PC-3 (cell line): ENCODE results near the gene MDFIC2. TPM values are rescaled to one million over a fixed set of nuclear protein-coding genes. Genes with fewer than 3 reads are reported as not detected.

Experiments
- ATAC-seq: fragments of 200-7000 bp; cut with Tn5 transposase; 2 replicates; pipeline ENCODE4 v1.9.1; 2020; ENCODE audit warnings: mild to moderate bottlenecking, moderate library complexity
- BruUV-seq: library from RNA; stranded (reverse); fragments of 400-500 nt; replicated peaks from 2 replicates; lab custom pipeline; 2021; lab: Mats Ljungman, UMichigan
- CTCF ChIA-PET: fragments of 300-600 bp; sonication (Branson Sonifier 250); formaldehyde crosslinking; loops from one replicate; lab custom pipeline; 2022; ENCODE audit warnings: antibody characterized with exemption; lab: Charles Lee
- POLR2A ChIA-PET: fragments of 300-600 bp; sonication (Branson Sonifier 250); formaldehyde crosslinking; loops from one replicate; lab custom pipeline; 2022; ENCODE audit warnings: antibody characterized with exemption; ENCODE audit not compliant: unreplicated experiment; lab: Charles Lee
- DNase-seq: peaks from one replicate; pipeline ENCODE4 v3.0.0-alpha.2; 2015
- H2AFZ ChIP-seq: fragments of 300-600 bp; sonication (generic); 2 replicates; pipeline ENCODE4 v1.6.0; 2016; ENCODE audit warnings: antibody characterized with exemption, low read length
- H3F3A ChIP-seq: fragments of 300-600 bp; sonication (generic); one replicate; pipeline ENCODE4 v1.6.0; 2017; ENCODE audit warnings: antibody characterized with exemption, low read length, control low read depth, mild to moderate bottlenecking; ENCODE audit not compliant: unreplicated experiment
- H3K27ac ChIP-seq: fragments of 300-600 bp; sonication (generic); 2 replicates; pipeline ENCODE4 v1.5.1; 2016; ENCODE audit warnings: mild to moderate bottlenecking, low read length
- H3K27me3 ChIP-seq: fragments of 300-600 bp; sonication (generic); 2 replicates; pipeline ENCODE4 v1.6.1; 2016; ENCODE audit warnings: low read length, mixed read lengths
- H3K36me3 ChIP-seq: fragments of 300-600 bp; sonication (generic); 2 replicates; pipeline ENCODE4 v1.6.1; 2016; ENCODE audit warnings: low read depth, mixed run types, low read length, mixed read lengths
- H3K4me1 ChIP-seq: fragments of 300-600 bp; sonication (generic); 2 replicates; pipeline ENCODE4 v1.5.1; 2016; ENCODE audit warnings: low read length; ENCODE audit not compliant: insufficient read depth
- H3K4me2 ChIP-seq: fragments of 300-600 bp; sonication (generic); 2 replicates; pipeline ENCODE4 v1.6.0; 2016; ENCODE audit warnings: low read length
- H3K4me3 ChIP-seq: fragments of 300-600 bp; sonication (generic); 2 replicates; pipeline ENCODE4 v1.5.1; 2016; ENCODE audit warnings: mild to moderate bottlenecking, low read length, mixed read lengths
- H3K79me2 ChIP-seq: fragments of 300-600 bp; sonication (generic); 2 replicates; pipeline ENCODE4 v1.6.1; 2017; ENCODE audit warnings: low read length, mixed read lengths
- H3K9ac ChIP-seq: fragments of 300-600 bp; sonication (generic); 2 replicates; pipeline ENCODE4 v1.6.0; 2016; ENCODE audit warnings: mild to moderate bottlenecking, low read length
- H3K9me2 ChIP-seq: fragments of 300-600 bp; sonication (generic); replicated peaks from 2 replicates; pipeline ENCODE4 v1.6.1; 2016; ENCODE audit warnings: mixed run types, low read length, mixed read lengths
- H3K9me3 ChIP-seq: fragments of 300-600 bp; sonication (generic); 2 replicates; pipeline ENCODE4 v1.6.1; 2016; ENCODE audit warnings: low read length, mixed read lengths
- H4K20me1 ChIP-seq: fragments of 300-600 bp; sonication (generic); 2 replicates; pipeline ENCODE4 v1.6.1; 2016; ENCODE audit warnings: low read length, mixed read lengths
- EZH2 ChIP-seq: fragments of 300-600 bp; sonication (generic); IDR thresholded peaks from one replicate; pipeline ENCODE4 v1.6.1; 2017; ENCODE audit warnings: antibody characterized with exemption, mild to moderate bottlenecking, low read length; ENCODE audit not compliant: unreplicated experiment
- EZH2phosphoT487 ChIP-seq: fragments of 300-600 bp; sonication (generic); IDR thresholded peaks from 2 replicates; pipeline ENCODE4 v1.6.1; 2018; ENCODE audit warnings: mild to moderate bottlenecking, antibody characterized with exemption, low read length, borderline replicate concordance
- intact Hi-C: fragments of 100-400 bp; cut with micrococcal nuclease; formaldehyde crosslinking; loops from 2 replicates; pipeline ENCODE4 v1.9.0; 2023
- total RNA-seq: library from RNA; depleted of rRNA; stranded (reverse); fragments of >200 nt; gene quantifications from 2 replicates; pipeline ENCODE4 v1.2.3, GENCODE V29; 2014
- TF ChIP-seq, protein P1 (sequence below): fragments of 300-600 bp; sonication (generic); conservative IDR thresholded peaks from 2 replicates; pipeline ENCODE4 v1.5.1; 2017; ENCODE audit warnings: antibody characterized with exemption, low read depth, mild to moderate bottlenecking, low read length

MDFIC2 gene
- total RNA-seq, 1 experiment from 2014 or later, result not detected

DNA sequence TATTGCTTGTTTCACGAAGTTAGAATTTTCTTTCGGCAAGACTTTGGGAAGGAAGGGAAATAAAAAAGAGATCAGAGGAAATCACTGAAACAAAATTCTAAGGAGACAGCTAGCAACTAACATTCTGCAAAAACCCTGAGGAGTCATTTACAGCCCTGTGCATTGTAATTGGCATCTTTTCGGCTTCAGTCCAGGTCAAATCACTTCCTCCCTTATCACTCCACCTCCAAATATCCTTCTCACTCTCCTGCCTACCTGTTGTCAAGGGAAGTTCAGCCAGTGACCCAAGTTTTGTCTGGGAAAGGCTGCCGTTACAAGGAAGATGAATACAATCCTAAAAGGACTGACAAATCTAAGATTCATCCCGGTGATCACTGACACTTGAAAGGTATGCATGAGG lies 39.6 kb downstream of the MDFIC2 start:
- ChIA-PET CTCF (no interaction called here), POLR2A (no interaction called here)
- Histone ChIP-seq H3K27me3 (no peaks in the 10 kb centered on the region), H3K4me3 (no peak overlapping the region), H2AFZ (no peak overlapping the region), H3K4me1 (no peaks in the 10 kb centered on the region), H3F3A (no peaks in the 10 kb centered on the region), H3K9me2 (no peaks in the 10 kb centered on the region), H3K9me3 (no peaks in the 10 kb centered on the region), H3K36me3 (no peaks in the 10 kb centered on the region), H3K4me2 (no peak overlapping the region), H3K27ac (no peak overlapping the region), H4K20me1 (no peaks in the 10 kb centered on the region), H3K9ac (no peak overlapping the region), H3K79me2 (no peaks in the 10 kb centered on the region)
- intact Hi-C loops, result no loop called here
- DNase-seq, result no peak
- BruUV-seq, result no TSS peak
- no peak for ATAC-seq
- no peak for TF ChIP-seq EZH2
- TF ChIP-seq, protein P1, sequence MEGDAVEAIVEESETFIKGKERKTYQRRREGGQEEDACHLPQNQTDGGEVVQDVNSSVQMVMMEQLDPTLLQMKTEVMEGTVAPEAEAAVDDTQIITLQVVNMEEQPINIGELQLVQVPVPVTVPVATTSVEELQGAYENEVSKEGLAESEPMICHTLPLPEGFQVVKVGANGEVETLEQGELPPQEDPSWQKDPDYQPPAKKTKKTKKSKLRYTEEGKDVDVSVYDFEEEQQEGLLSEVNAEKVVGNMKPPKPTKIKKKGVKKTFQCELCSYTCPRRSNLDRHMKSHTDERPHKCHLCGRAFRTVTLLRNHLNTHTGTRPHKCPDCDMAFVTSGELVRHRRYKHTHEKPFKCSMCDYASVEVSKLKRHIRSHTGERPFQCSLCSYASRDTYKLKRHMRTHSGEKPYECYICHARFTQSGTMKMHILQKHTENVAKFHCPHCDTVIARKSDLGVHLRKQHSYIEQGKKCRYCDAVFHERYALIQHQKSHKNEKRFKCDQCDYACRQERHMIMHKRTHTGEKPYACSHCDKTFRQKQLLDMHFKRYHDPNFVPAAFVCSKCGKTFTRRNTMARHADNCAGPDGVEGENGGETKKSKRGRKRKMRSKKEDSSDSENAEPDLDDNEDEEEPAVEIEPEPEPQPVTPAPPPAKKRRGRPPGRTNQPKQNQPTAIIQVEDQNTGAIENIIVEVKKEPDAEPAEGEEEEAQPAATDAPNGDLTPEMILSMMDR, result no peak
- TF ChIP-seq EZH2phosphoT487, result no peak

DNA sequence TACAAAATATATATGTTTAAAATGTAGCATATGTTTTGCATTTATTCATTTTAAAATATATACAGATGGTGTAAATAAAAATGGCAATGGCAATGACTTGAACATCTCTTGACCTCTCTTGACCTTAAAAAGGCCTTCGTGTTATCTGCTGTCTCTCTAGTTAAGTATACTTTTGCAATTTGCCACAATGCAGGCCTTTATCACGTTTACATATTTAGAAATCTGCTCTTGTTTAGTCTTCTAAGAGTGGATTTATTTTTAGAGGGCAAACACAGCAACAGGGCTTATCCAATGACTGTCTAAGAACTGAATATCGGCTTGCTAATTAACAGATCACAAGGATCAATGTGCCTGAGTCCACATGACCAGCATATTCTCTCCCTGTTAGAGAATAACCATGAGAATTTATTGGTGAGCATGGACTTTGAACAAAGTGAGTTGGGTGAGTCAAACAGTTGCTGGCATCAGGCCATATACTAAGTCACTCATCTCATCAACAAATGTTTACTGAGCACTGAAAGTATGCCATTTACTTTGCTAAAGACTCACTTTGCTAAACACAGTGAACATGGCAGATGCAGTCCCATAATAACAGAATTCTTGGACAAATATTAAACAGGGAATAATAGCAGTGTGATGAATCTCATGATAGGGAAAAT lies 48.2 kb downstream of the MDFIC2 start:
- H3K4me2 ChIP-seq, result peak overlapping the region; percentile 26; the same call in 1 of the 2 replicates
- 0 out of 2 replicates have a peak overlapping the region, but pooled peaks have one; percentile 38 for H2AFZ ChIP-seq
- DNase-seq, result peak; percentile 80
- H3K4me3 ChIP-seq, result no peak overlapping the region
- no peaks in the 10 kb centered on the region for H3K36me3 ChIP-seq
- H3K9me2 ChIP-seq, result no peaks in the 10 kb centered on the region
- H3K9ac ChIP-seq, result peak overlapping the region; percentile 72
- no peaks in the 10 kb centered on the region for H3K79me2 ChIP-seq
- peak overlapping the region; percentile 95 for H3K27ac ChIP-seq
- no peaks in the 10 kb centered on the region for H3K27me3 ChIP-seq
- peaks cover 32% of the 10 kb centered on the region for H3K4me1 ChIP-seq
- ATAC-seq, result peak; percentile 83
- CTCF ChIA-PET, result no interaction called here
- H3F3A ChIP-seq, result no peaks in the 10 kb centered on the region
- TF ChIP-seq EZH2 (no peak), EZH2phosphoT487 (no peak)
- TF ChIP-seq, protein P1, result no peak
- no peaks in the 10 kb centered on the region for H3K9me3 ChIP-seq
- POLR2A ChIA-PET, result no interaction called here
- no TSS peak for BruUV-seq
- H4K20me1 ChIP-seq, result no peaks in the 10 kb centered on the region
- intact Hi-C loops, result loop anchor here (5.0 kb wide), 1 partner anchor 142 kb away; no protein-coding TSS in a partner anchor

DNA sequence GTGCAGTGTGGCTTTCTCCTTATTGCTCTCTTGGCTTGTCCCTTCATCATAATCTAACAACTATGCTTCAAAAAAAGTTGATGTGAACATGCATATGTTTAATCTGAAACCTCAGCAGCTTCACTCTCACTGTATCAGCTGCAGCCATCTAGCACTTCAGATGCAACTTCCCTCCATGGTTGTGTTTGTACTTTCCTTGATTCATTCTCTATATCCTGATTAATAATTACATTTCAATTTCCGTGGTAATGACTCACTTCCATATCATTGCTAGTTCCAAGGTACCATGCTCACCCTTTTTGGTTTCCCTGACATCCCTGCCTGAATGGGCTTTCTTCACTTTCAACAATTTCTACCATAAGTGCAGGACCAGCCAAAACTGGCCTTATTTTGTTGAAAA lies 51.2 kb downstream of the MDFIC2 start:
- peak; percentile 76 for ATAC-seq
- Histone ChIP-seq H3K9ac (peak overlapping the region; percentile 62), H3K9me2 (no peaks in the 10 kb centered on the region), H3K4me3 (no peak overlapping the region), H3K27me3 (no peaks in the 10 kb centered on the region), H3K9me3 (no peaks in the 10 kb centered on the region), H3K36me3 (no peaks in the 10 kb centered on the region), H3K4me2 (peak overlapping the region; percentile 49), H3K4me1 (peaks cover 32% of the 10 kb centered on the region), H4K20me1 (no peaks in the 10 kb centered on the region), H3K27ac (peak overlapping the region; percentile 96), H3K79me2 (no peaks in the 10 kb centered on the region), H2AFZ (no peak overlapping the region), H3F3A (no peaks in the 10 kb centered on the region)
- intact Hi-C loops, result loop anchor here (5.0 kb wide), 1 partner anchor 139 kb away; no protein-coding TSS in a partner anchor
- no peak for TF ChIP-seq EZH2phosphoT487
- TF ChIP-seq, protein P1, result no peak
- TF ChIP-seq EZH2, result no peak
- ChIA-PET CTCF (no interaction called here), POLR2A (no interaction called here)
- no TSS peak for BruUV-seq
- DNase-seq, result peak; percentile 58
